ENCODE data around the gene EIF3M.

- TF ChIP-seq CTCF (conservative IDR thresholded peaks at IDR 0.05) (no peak), EZH2 (IDR thresholded peaks at IDR 0.05; ENCODE audit: low read depth) (no peak)
Observed at GRCh38 chr11:32581556-32581955, 2.1 kb upstream of the EIF3M start.

Data from PC-9 (cell line).